ES-I3 (cell line): ENCODE measurements around the gene SIVA1.
"Not testable (repeated sequence)": the region's sequence is repeated elsewhere in the genome, so short reads cannot be mapped to it uniquely, and the experiment has no call there.

Experiments
- H3K36me3 ChIP-seq: 2 replicates; pipeline ENCODE4 v1.6.1; 2013; ENCODE audit warnings: mild to moderate bottlenecking, low read length, control low read depth, moderate library complexity; ENCODE audit not compliant: insufficient read depth
- H3K4me1 ChIP-seq: 2 replicates; pipeline ENCODE4 v1.6.1; 2013; ENCODE audit warnings: mild to moderate bottlenecking, control low read depth, low read length; ENCODE audit not compliant: insufficient read depth
- H3K9ac ChIP-seq: 2 replicates; pipeline ENCODE4 v1.6.1; 2013; ENCODE audit warnings: low read depth, mild to moderate bottlenecking, low read length, moderate library complexity
- H3K9me3 ChIP-seq: 2 replicates; pipeline ENCODE4 v1.6.1; 2013; ENCODE audit warnings: mild to moderate bottlenecking, low read length, moderate library complexity; ENCODE audit not compliant: control insufficient read depth, insufficient read depth

Gene SIVA1

GRCh38 chr14:104724981-104725771 is 27.8 kb upstream of the SIVA1 start:
- peak overlapping the region; percentile 51; the same call in 1 of the 2 replicates for H3K9ac ChIP-seq
- no peaks in the 10 kb centered on the region; the same call in 1 of the 2 replicates for H3K36me3 ChIP-seq
- no peaks in the 10 kb centered on the region for H3K9me3 ChIP-seq
- no peaks in the 10 kb centered on the region; the same call in 1 of the 2 replicates for H3K4me1 ChIP-seq

- H3K9me3 ChIP-seq = no peaks in the 10 kb centered on the region
- no peaks in the 10 kb centered on the region for H3K36me3 ChIP-seq
- H3K4me1 ChIP-seq = no peaks in the 10 kb centered on the region; the same call in 1 of the 2 replicates
- no peak overlapping the region; the same call in 1 of the 2 replicates for H3K9ac ChIP-seq
These were observed 27.0 kb upstream of the SIVA1 start for GRCh38 chr14:104725772-104726548.

GRCh38 chr14:104726600-104727451 is 26.1 kb upstream of the SIVA1 start:
- Histone ChIP-seq H3K9ac (no peak overlapping the region), H3K9me3 (no peaks in the 10 kb centered on the region), H3K36me3 (no peaks in the 10 kb centered on the region), H3K4me1 (no peaks in the 10 kb centered on the region; the same call in 1 of the 2 replicates)

GRCh38 chr14:104728631-104729030 is 24.3 kb upstream of the SIVA1 start:
- Histone ChIP-seq H3K9ac (no peak overlapping the region), H3K4me1 (no peaks in the 10 kb centered on the region; the same call in 1 of the 2 replicates), H3K9me3 (no peaks in the 10 kb centered on the region), H3K36me3 (no peaks in the 10 kb centered on the region)

GRCh38 chr14:104729176-104729834 is 23.6 kb upstream of the SIVA1 start:
- not testable (repeated sequence) for H3K9ac ChIP-seq, H3K36me3 ChIP-seq, H3K4me1 ChIP-seq, H3K9me3 ChIP-seq

- H3K36me3 ChIP-seq = no peaks in the 10 kb centered on the region
- H3K4me1 ChIP-seq = no peaks in the 10 kb centered on the region
- H3K9me3 ChIP-seq = no peaks in the 10 kb centered on the region
- H3K9ac ChIP-seq = no peak overlapping the region
These were observed 23.1 kb upstream of the SIVA1 start for GRCh38 chr14:104729835-104730181.

GRCh38 chr14:104730487-104730886 is 22.5 kb upstream of the SIVA1 start:
- Histone ChIP-seq H3K9me3 (no peaks in the 10 kb centered on the region), H3K4me1 (no peaks in the 10 kb centered on the region), H3K9ac (no peak overlapping the region), H3K36me3 (no peaks in the 10 kb centered on the region)

GRCh38 chr14:104731320-104732294 is 21.3 kb upstream of the SIVA1 start:
- Histone ChIP-seq H3K36me3 (no peaks in the 10 kb centered on the region), H3K9ac (no peak overlapping the region), H3K9me3 (no peaks in the 10 kb centered on the region), H3K4me1 (no peaks in the 10 kb centered on the region)

- no peaks in the 10 kb centered on the region for H3K36me3 ChIP-seq
- H3K4me1 ChIP-seq = no peaks in the 10 kb centered on the region
- H3K9ac ChIP-seq = no peak overlapping the region
- H3K9me3 ChIP-seq = no peaks in the 10 kb centered on the region
These were observed 20.6 kb upstream of the SIVA1 start for GRCh38 chr14:104732355-104732804.

GRCh38 chr14:104732931-104733681 is 19.8 kb upstream of the SIVA1 start:
- Histone ChIP-seq H3K9ac (no peak overlapping the region), H3K4me1 (no peaks in the 10 kb centered on the region)

GRCh38 chr14:104734051-104734587 is 18.8 kb upstream of the SIVA1 start:
- Histone ChIP-seq H3K36me3 (no peaks in the 10 kb centered on the region), H3K4me1 (no peaks in the 10 kb centered on the region), H3K9me3 (no peaks in the 10 kb centered on the region), H3K9ac (no peak overlapping the region)

More at GRCh38 chr14:104732931-104733681, 19.8 kb upstream of the SIVA1 start:
- Histone ChIP-seq H3K9me3 (no peaks in the 10 kb centered on the region), H3K36me3 (no peaks in the 10 kb centered on the region)

GRCh38 chr14:104734601-104734990 is 18.4 kb upstream of the SIVA1 start:
- no peak overlapping the region for H3K9ac ChIP-seq
- H3K4me1 ChIP-seq = no peaks in the 10 kb centered on the region

More at GRCh38 chr14:104734601-104734990, 18.4 kb upstream of the SIVA1 start:
- H3K36me3 ChIP-seq = no peaks in the 10 kb centered on the region
- no peaks in the 10 kb centered on the region for H3K9me3 ChIP-seq
